Ovary (tissue), 3 donors: ENCODE results near the gene SMIM43.

Experiments used
- CTCF ChIP-seq, 3 donors: fragments of 450-650 bp in 2 of 3; fragments of 200-600 bp in 1 of 3; IDR thresholded peaks; one replicate each; pipeline versions ENCODE4 v1.5.1 to v1.8.0; 2016 to 2022; ENCODE audit warnings: antibody characterized with exemption in 3 of 3, mild to moderate bottlenecking in 1 of 3
- EP300 ChIP-seq: sonication (generic); formaldehyde crosslinking; IDR thresholded peaks from one replicate; pipeline ENCODE4 v1.6.1; 2017; ENCODE audit warnings: antibody characterized with exemption
- POLR2A ChIP-seq: fragments of 450-650 bp; IDR thresholded peaks from one replicate; pipeline ENCODE4 v1.6.1; 2017; ENCODE audit warnings: antibody characterized with exemption, mild to moderate bottlenecking, moderate library complexity
- donor health status: DM: no; HTN: no; CAD: no.

GRCh38 chr4:121789455-121789854 is 24.5 kb upstream of the SMIM43 start:
- TF ChIP-seq CTCF (IDR thresholded peaks at IDR 0.05) (no peak), POLR2A (no peak), EP300 (no peak)
